IMR-90 (cell line): ENCODE data around the gene CCDC177. TPM values are rescaled to one million over a fixed set of nuclear protein-coding genes. Genes with fewer than 3 reads are reported as not detected.

Experiments
- ATAC-seq: fragments of 200-7000 bp; cut with Tn5 transposase; 2 replicates; pipeline ENCODE4 v1.9.1; 2020; ENCODE audit warnings: low read depth, mild to moderate bottlenecking, moderate library complexity
- BruUV-seq: library from RNA; stranded (reverse); fragments of 400-500 nt; replicated peaks from 2 replicates; lab custom pipeline; 2021; lab: Mats Ljungman, UMichigan
- CTCF ChIA-PET: fragments of 300-600 bp; formaldehyde crosslinking; extraction: SDS; loops from one replicate; lab custom pipeline; 2021; ENCODE audit warnings: antibody characterized with exemption; lab: Yijun Ruan, JAX
- POLR2A ChIA-PET: fragments of 300-600 bp; sonication (Branson Sonifier 250); formaldehyde crosslinking; loops from one replicate; lab custom pipeline; 2022; ENCODE audit warnings: antibody characterized with exemption; ENCODE audit not compliant: unreplicated experiment; lab: Charles Lee
- DNase-seq: peaks from one replicate; pipeline ENCODE4 v3.0.0; 2013
- H2AFZ ChIP-seq: replicated peaks from 2 replicates; pipeline ENCODE3; 2013; ENCODE audit warnings: low read length, mild to moderate bottlenecking; ENCODE audit not compliant: poor library complexity
- H2AK5ac ChIP-seq: 2 replicates; pipeline ENCODE4 v1.6.1; 2013; ENCODE audit warnings: low read depth, low read length, inconsistent platforms
- H2AK9ac ChIP-seq: replicated peaks from 2 replicates; pipeline ENCODE3; 2013; ENCODE audit warnings: mild to moderate bottlenecking, low read depth, low read length, moderate library complexity; ENCODE audit not compliant: poor library complexity
- H2BK120ac ChIP-seq: 2 replicates; pipeline ENCODE4 v1.6.1; 2013; ENCODE audit warnings: low read depth, low read length, inconsistent platforms
- H2BK15ac ChIP-seq: 3 replicates; pipeline ENCODE4 v1.6.1; 2013; ENCODE audit warnings: low read depth, low read length, inconsistent platforms
- H2BK20ac ChIP-seq: 2 replicates; pipeline ENCODE4 v1.6.1; 2013; ENCODE audit warnings: low read depth, mild to moderate bottlenecking, inconsistent platforms, low read length, moderate library complexity
- H2BK5ac ChIP-seq: 2 replicates; pipeline ENCODE4 v1.6.1; 2013; ENCODE audit warnings: mild to moderate bottlenecking, low read depth, low read length, inconsistent platforms; ENCODE audit not compliant: poor library complexity, severe bottlenecking
- H3K14ac ChIP-seq: replicated peaks from 2 replicates; pipeline ENCODE4 v1.6.1; 2013; ENCODE audit warnings: low read depth, low read length, inconsistent platforms
- H3K18ac ChIP-seq: 2 replicates; pipeline ENCODE4 v1.6.1; 2013; ENCODE audit warnings: low read depth, low read length, control low read depth
- H3K23ac ChIP-seq: 2 replicates; pipeline ENCODE4 v1.6.1; 2013; ENCODE audit warnings: low read depth, low read length, inconsistent platforms
- H3K27ac ChIP-seq: 2 replicates; pipeline ENCODE4 v1.5.1; 2013; ENCODE audit warnings: mild to moderate bottlenecking, control low read depth, low read length; ENCODE audit not compliant: insufficient read depth
- H3K27me3 ChIP-seq: 2 replicates; pipeline ENCODE4 v1.6.1; 2013; ENCODE audit warnings: low read length; ENCODE audit not compliant: control insufficient read depth, insufficient read depth
- H3K36me3 ChIP-seq: 2 replicates; pipeline ENCODE4 v1.6.1; 2013; ENCODE audit warnings: low read length, mixed read lengths; ENCODE audit not compliant: control insufficient read depth, insufficient read depth
- H3K4ac ChIP-seq: 2 replicates; pipeline ENCODE4 v1.6.1; 2013; ENCODE audit warnings: low read depth, low read length, inconsistent platforms
- H3K4me1 ChIP-seq: 2 replicates; pipeline ENCODE4 v1.6.1; 2013; ENCODE audit warnings: low read length, mixed read lengths; ENCODE audit not compliant: control insufficient read depth, insufficient read depth
- H3K4me2 ChIP-seq: 2 replicates; pipeline ENCODE4 v1.6.1; 2013; ENCODE audit warnings: low read depth, mild to moderate bottlenecking, control low read depth, low read length, moderate library complexity
- H3K4me3 ChIP-seq: 2 replicates; pipeline ENCODE4 v1.5.1; 2013; ENCODE audit warnings: low read depth, mild to moderate bottlenecking, control low read depth, low read length, moderate library complexity; ENCODE audit not compliant: insufficient read depth
- H3K56ac ChIP-seq: 2 replicates; pipeline ENCODE4 v1.6.1; 2013; ENCODE audit warnings: low read length, inconsistent platforms; ENCODE audit not compliant: insufficient read depth; ENCODE audit errors: extremely low read depth
- H3K79me1 ChIP-seq, 2 experiments: 2 replicates each; pipeline ENCODE4 v1.6.1; 2013; ENCODE audit warnings: low read length in 2 of 2, inconsistent platforms in 1 of 2, low read depth in 1 of 2
- H3K9ac ChIP-seq: 2 replicates; pipeline ENCODE4 v1.6.1; 2013; ENCODE audit warnings: low read depth, low read length, control low read depth
- H3K9me1 ChIP-seq: 2 replicates; pipeline ENCODE4 v1.6.1; 2013; ENCODE audit warnings: low read length, inconsistent platforms; ENCODE audit not compliant: insufficient read depth
- H3K9me3 ChIP-seq: 2 replicates; pipeline ENCODE4 v1.6.1; 2013; ENCODE audit warnings: low read length; ENCODE audit not compliant: control insufficient read depth, insufficient read depth
- H4K20me1 ChIP-seq: 2 replicates; pipeline ENCODE4 v1.6.1; 2013; ENCODE audit warnings: low read length, inconsistent platforms; ENCODE audit not compliant: insufficient read depth
- H4K5ac ChIP-seq: 2 replicates; pipeline ENCODE4 v1.6.1; 2013; ENCODE audit warnings: mild to moderate bottlenecking, low read depth, low read length, control low read depth
- H4K8ac ChIP-seq, 2 experiments: 2 replicates each; pipeline ENCODE4 v1.6.1; 2013; ENCODE audit warnings: low read depth in 2 of 2, low read length in 2 of 2, control low read depth in 1 of 2, inconsistent platforms in 1 of 2
- H4K91ac ChIP-seq: 2 replicates; pipeline ENCODE4 v1.6.1; 2013; ENCODE audit warnings: low read depth, low read length, inconsistent platforms; ENCODE audit not compliant: insufficient read depth
- BHLHE40 ChIP-seq: fragments of 150-350 bp; IDR thresholded peaks from 2 replicates; pipeline ENCODE4 v1.6.1; 2016; ENCODE audit warnings: mild to moderate bottlenecking, low read depth, low read length
- CEBPB ChIP-seq: IDR thresholded peaks from 2 replicates; pipeline ENCODE4 v1.6.1; 2012; ENCODE audit warnings: low read depth, low read length, improper control_type of control experiment
- FOS ChIP-seq: fragments of 150-350 bp; IDR thresholded peaks from 2 replicates; pipeline ENCODE4 v1.6.1; 2016; ENCODE audit warnings: low read depth, low read length
- MAFK ChIP-seq: IDR thresholded peaks from 2 replicates; pipeline ENCODE4 v1.6.1; 2012; ENCODE audit warnings: low read depth, low read length, improper control_type of control experiment
- MXI1 ChIP-seq: IDR thresholded peaks from 2 replicates; pipeline ENCODE4 v1.6.1; 2012; ENCODE audit warnings: low read depth, mild to moderate bottlenecking, low read length, moderate library complexity, borderline replicate concordance
- NFE2L2 ChIP-seq: fragments of 150-350 bp; IDR thresholded peaks from 2 replicates; pipeline ENCODE4 v1.6.1; 2016; ENCODE audit warnings: low read depth, mild to moderate bottlenecking, low read length
- POLR2A ChIP-seq: IDR thresholded peaks from 2 replicates; pipeline ENCODE4 v1.6.1; 2012; ENCODE audit warnings: mild to moderate bottlenecking, low read depth, low read length
- RAD21 ChIP-seq: IDR thresholded peaks from 2 replicates; pipeline ENCODE4 v1.6.1; 2012; ENCODE audit warnings: low read length, improper control_type of control experiment
- RFX5 ChIP-seq: IDR thresholded peaks from 2 replicates; pipeline ENCODE4 v1.8.0; 2012; ENCODE audit warnings: low read depth, mild to moderate bottlenecking, low read length, moderate library complexity
- WGBS, 2 experiments: methylation state at CpG; one replicate each; pipeline versions ENCODE4 v1.1.5 to v1.1.7; 2013; ENCODE audit warnings: missing lambda C conversion rate in 2 of 2; ENCODE audit not compliant: insufficient read length in 1 of 2; ENCODE audit errors: extremely low coverage in 2 of 2; 5-methylcytosine and 5-hydroxymethylcytosine counted together
- dilution Hi-C: fragments of 300-500 bp; cut with HindIII; formaldehyde crosslinking; loops from one replicate; pipeline ENCODE4 v1.14.3; 2018; ENCODE audit warnings: low sequenced_read_pairs; ENCODE audit not compliant: unreplicated experiment
- in situ Hi-C: fragments of 300-500 bp; cut with MboI; formaldehyde crosslinking; loops from 3 replicates; pipeline ENCODE4 v1.14.3; 2019; ENCODE audit warnings: low sequenced_read_pairs, inconsistent platforms, mixed read lengths
- intact Hi-C: fragments of 100-400 bp; cut with micrococcal nuclease; formaldehyde crosslinking; loops from 2 replicates; pipeline ENCODE4 v1.10.0; 2022
- polyA plus RNA-seq, 3 experiments: library from polyadenylated mRNA; depleted of rRNA; stranded (reverse); fragments of >200 nt; gene quantifications; 2 replicates each; pipeline ENCODE4 v1.2.3, GENCODE V29; 2012; ENCODE audit warnings: low replicate concordance in 1 of 3
- total RNA-seq: library from RNA; depleted of rRNA; stranded (reverse); fragments of >200 nt; gene quantifications from 2 replicates; pipeline ENCODE4 v1.2.3, GENCODE V29; 2012
- TF ChIP-seq, protein P1 (sequence below): fragments of 150-350 bp; IDR thresholded peaks from 2 replicates; pipeline ENCODE4 v1.6.1; 2017; ENCODE audit warnings: mild to moderate bottlenecking, antibody characterized with exemption, low read length, low read depth

Gene CCDC177
- total and polyA plus RNA-seq, 2 of the 4 experiments (the other 2 are of a cell fraction) = not detected

DNA sequence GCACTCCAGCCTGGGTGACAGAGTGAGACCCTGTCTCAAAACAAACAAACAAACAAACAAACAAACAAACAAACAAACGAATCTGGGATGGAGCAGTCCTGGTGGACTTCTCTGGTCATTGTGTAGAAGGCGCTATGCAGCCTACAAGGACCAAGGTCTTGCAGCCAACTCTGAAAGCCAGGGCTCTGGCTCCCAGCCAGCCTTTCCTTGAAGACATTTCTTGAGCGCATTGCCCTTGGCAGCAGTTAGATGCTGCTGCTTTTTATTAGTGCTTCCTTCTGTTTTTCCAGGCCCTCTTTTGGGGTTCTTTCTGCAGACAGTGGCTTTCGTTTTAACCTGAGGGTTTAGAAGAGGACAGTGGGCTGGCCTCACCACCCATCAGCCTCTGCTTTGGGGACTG is 20.2 kb downstream of the CCDC177 start:
- Histone ChIP-seq H3K56ac (no peak overlapping the region), H3K79me1 (no peaks in the 10 kb centered on the region), H3K27me3 (peaks cover 40% of the 10 kb centered on the region), H3K4ac (no peak overlapping the region), H3K4me1 (no peaks in the 10 kb centered on the region), H4K20me1 (no peaks in the 10 kb centered on the region), H3K36me3 (no peaks in the 10 kb centered on the region), H2AK9ac (no peak overlapping the region), H2AFZ (no peak overlapping the region), H4K8ac (no peak overlapping the region), H2BK15ac (no peak overlapping the region), H3K14ac (no peak overlapping the region), H2AK5ac (no peak overlapping the region), H3K18ac (no peak overlapping the region), H3K4me3 (no peak overlapping the region), H2BK120ac (no peak overlapping the region), H4K91ac (no peak overlapping the region), H3K4me2 (no peak overlapping the region), H2BK5ac (no peak overlapping the region), H3K9ac (no peak overlapping the region), H3K23ac (no peak overlapping the region), H4K5ac (no peak overlapping the region), H3K9me3 (no peaks in the 10 kb centered on the region; the same call in 1 of the 2 replicates), H3K9me1 (no peaks in the 10 kb centered on the region), H3K27ac (no peak overlapping the region), H2BK20ac (no peak overlapping the region)
- TF ChIP-seq MAFK (no peak), CEBPB (no peak), RFX5 (no peak), FOS (no peak), MXI1 (no peak), BHLHE40 (no peak), POLR2A (no peak), RAD21 (no peak), NFE2L2 (no peak)
- TF ChIP-seq, protein P1, sequence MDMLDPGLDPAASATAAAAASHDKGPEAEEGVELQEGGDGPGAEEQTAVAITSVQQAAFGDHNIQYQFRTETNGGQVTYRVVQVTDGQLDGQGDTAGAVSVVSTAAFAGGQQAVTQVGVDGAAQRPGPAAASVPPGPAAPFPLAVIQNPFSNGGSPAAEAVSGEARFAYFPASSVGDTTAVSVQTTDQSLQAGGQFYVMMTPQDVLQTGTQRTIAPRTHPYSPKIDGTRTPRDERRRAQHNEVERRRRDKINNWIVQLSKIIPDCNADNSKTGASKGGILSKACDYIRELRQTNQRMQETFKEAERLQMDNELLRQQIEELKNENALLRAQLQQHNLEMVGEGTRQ = no peak
- ChIA-PET POLR2A (no interaction called here), CTCF (no interaction called here)
- no CpG with 5 or more reads among the region's 4 CpGs for WGBS, 2 experiments
- dilution Hi-C loops (no loop called here), in situ Hi-C loops (no loop called here), intact Hi-C loops (no loop called here)
- DNase-seq = no peak
- ATAC-seq = no peak
- BruUV-seq = no TSS peak
